CD4-positive, alpha-beta T cell treated with Interleukin-15 for 1 hour (primary cell): ENCODE measurements around the gene PPP1R27.

Experiments
- DNase-seq: peaks from one replicate; pipeline ENCODE4 v3.0.0-alpha.2; 2020

Gene PPP1R27, protein sequence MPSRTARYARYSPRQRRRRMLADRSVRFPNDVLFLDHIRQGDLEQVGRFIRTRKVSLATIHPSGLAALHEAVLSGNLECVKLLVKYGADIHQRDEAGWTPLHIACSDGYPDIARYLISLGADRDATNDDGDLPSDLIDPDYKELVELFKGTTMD

DNA sequence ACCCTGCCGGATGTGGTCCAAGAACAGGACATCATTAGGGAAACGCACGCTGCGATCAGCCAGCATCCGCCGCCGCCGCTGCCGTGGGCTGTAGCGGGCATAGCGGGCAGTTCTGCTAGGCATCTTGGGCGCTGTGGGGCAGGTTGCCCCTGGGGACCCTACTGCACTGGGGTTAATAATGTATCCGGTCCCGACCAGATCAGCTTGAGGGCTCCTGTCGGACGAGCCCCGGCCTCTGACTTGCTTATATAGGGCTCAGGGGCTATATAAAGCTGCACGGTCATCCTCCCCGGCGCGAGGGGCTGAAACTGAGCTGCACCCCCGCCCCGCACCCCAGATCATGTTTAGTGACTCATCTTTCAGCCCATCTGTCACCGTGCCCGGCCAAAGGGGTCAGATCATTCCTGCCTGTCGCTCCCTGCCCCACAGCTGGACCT is at the start of gene PPP1R27:
PPP1R27 (minus strand) TSS at position 220 of the 437 bp plus-strand sequence; CDS start at position 123, 97 bp downstream.
- no peak for DNase-seq

DNA sequence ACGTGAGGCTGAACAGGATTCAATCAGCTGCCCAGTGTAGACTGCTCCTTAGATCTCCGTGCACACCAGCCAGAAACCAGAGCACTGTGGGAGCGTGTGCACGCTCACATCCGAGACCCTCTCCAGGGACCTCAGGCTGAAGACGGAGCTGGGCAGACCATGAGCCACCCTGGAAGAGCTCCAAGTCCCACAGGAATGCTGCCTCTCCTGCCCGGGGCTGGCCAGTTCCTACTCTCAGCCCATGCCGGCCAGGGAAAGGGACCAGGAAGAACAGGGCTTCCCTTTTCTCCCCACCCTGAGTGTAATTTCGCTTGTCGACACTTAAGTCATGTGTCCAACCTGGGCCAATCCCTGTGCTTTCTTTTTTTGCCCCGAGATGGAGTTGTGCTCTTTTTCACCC is 49.7 kb upstream of the PPP1R27 start:
- DNase-seq: no peak

- DNase-seq: no peak
Observed at GRCh38 chr17:81879121-81879520, 44.3 kb upstream of the PPP1R27 start.

DNA sequence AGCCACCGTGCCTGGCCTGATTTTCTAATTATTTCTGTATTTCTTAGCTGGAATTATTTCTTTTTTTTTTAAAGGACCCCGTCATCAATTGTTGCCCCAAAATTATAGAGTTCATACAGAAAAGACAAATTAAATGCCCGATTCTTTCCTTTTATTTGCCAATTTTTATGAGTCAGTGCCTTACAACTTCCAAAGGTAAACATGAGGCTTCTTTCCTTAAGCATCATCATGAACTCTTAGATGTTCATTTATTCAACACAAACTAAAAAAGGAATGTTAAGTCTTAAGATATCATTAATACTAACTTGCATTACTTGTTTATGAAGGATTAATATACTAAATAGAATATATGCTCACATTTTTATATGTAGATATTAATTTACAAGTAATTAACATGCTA is 43.4 kb upstream of the PPP1R27 start:
- DNase-seq: no peak

DNA sequence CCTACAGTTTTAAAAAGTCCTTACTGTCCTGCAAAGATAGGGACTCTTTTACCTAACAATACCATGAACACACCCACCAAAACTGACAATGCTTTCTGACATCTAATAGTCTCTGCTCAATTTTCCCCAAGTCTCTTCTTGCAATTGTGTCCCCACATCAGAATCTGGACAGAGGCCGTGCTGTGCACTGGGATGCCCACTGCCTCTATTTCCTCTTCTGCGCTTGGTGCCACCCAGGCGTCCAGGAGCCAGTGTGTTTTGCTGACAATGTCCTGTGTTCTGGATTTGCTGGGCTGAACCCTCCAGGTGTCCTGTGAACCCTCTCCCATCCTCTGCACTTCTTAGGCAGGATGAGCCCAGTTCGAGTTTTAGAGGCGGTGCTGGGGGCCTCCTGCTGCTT is 42.7 kb upstream of the PPP1R27 start:
- DNase-seq: no peak

DNA sequence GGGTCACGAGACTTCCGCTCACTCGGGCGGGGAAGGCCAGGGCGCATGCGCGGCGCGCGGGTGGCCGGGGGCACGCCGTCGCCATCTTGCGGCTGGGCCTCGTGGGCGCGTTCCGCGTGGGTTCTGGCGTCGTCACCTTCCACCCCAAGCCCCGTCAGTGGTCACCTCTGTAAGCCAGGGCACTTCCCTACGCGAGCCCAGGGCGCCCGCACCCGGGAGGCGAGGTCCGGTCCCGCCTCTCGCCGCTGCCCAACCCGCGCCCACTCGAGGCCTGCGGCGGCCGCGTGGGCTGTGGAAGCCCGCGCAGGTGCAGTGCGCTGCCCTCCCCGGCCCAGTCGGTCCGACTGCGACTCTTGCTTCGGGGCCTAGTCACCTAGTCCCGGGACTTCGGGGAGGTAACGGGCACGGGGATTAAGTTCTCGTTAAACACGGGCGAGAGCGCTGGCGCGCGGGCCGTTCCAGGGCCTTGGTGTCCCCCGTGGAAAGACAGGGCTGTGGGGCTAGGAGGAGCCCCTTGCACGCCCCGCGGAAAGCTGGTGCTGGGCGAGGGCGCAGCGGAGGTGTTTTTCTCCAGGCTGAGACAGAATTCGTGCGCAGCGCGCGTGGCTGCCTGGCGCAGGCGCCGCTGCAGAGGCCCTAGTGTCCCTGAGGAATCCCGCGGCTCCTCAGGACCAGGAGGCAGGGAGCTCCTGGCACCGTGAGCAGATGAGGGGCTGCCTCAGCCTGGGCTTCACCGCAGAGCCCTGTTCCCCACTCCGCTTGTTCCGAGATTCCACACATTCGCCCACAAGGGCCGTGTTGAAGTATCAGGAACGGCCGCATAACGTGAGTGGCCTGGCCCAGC is 36.8 kb upstream of the PPP1R27 start:
- peak; percentile 95 for DNase-seq

DNA sequence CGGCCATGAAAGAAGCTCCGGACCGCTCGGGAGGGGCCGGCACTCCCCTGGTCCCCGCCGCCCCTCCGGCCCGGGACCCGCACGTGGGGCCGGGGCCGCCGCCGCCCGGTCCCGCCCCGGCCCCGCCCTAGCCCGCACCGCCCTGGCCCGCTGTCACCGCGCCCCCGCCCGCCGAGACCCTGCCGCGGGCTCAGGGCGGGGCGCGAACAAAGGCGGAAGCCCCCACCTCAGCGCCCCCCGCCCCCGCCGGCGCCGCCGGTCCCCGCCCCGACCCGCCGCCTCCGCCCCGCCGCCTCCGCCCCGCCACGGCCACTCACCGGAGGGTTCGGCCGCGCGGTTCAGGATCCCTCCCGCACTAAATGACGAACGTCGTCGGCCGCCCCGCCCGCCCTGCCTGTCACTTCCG is 36.1 kb upstream of the PPP1R27 start, which contains the start of gene ARHGDIA:
ARHGDIA (minus strand) TSS at position 357 of the 406 bp plus-strand sequence. CDS start 1,407 bp downstream, outside the sequence.
- no peak for DNase-seq

DNA sequence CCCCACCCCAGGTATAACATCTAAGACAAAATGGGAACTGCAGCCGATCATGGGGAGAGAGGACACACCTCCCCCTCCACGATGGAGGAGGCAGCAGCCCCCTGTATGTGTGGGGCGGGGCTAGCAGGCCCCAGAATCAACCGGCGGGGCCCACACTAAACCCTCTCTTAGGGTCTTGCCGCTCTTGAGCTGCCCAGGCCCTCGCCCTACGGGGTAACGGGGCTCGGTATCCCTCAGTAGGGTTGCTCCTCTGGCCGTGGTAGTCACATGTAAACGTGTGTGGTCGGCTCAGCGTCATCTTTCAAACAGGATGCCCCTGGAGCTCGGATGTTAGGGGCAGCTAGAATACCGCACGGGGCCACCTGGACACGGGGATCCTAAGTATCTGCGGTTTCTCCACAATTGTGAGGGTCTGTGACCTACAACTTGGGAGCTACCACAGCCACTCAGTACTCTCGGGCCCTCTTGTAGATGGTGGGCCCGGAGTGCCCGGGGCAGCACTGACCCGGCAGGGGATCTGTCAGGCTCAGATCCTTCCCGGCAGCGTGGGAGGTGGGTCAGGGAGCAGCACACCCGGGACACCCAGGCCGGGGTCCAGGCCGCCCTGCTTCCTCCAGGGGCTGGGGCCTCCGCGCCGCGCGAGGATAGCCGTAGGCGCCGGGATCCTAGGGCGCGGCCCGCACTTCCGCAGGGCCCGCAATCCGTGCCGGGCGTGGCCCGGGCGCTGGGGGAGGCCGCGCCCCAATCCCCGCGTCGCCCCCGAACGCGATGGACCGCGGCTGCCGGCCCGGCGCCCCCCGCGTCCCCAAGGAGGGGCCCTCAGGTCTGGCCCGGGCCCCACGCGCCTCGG is 35.5 kb upstream of the PPP1R27 start:
- DNase-seq: peak; percentile 38

- DNase-seq: no peak
Observed at GRCh38 chr17:81869221-81870130, 34.6 kb upstream of the PPP1R27 start.

DNA sequence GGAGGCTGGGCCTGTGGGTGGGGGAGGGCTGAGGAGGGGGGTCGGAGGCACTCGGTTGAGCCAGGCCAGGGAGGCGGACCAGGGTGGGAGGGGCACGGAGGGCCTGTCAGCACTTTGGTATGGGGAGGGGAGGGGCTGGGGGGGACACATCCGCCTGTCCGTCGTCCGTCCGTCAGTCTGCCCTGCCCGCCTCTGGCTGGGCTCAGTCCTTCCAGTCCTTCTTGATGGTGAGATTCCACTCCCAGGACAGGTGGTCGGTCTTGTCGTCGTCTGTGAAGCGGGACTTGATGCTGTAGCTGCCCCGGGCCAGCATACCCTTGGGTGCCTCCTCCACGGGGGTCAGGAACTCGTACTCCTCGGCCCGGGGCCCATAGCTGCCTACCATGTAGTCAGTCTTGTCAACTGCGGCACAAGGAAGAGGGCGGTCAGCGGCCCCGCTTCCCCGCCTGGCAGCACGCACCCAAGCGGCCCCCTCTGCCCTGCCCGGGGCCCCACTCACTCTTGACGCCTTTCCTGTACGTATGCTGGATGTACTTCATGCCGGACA is 33.9 kb upstream of the PPP1R27 start:
- no peak for DNase-seq

DNA sequence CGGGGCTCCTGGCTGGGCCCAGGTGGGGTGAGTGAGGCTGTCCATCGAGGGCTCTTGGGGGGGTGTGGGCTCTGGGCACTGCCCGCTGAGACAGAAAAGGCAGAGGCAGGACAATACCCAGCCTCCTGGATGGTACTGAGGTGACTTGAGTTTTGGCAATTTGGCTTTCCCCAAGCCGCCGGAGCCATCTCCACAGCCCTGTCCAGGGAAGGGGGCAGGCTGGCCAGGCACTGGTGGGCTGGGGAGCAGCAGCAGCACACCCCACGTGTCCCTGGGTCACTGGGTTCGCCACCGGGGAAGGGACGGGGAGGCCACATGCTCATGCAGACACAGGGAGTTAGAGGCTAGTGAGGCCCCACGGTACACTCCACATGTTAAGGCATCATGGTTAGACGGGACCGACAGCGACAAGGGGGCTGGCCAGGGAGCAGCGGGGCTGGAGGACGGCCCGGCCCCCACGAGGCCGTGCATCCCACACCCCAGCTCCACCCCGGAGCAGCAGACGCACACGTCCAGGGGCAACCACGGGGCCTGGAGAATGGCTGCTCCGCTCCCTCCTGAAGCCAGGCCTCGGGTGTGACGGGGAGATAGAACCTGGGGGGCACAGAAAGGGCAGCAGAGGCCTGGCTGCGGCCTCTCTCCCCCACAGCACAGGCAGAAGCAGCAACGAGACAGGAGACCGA is 33.3 kb upstream of the PPP1R27 start:
- no peak for DNase-seq

GRCh38 chr17:81867170-81867990 is 32.5 kb upstream of the PPP1R27 start:
- no peak for DNase-seq

GRCh38 chr17:81866440-81867169 is 31.8 kb upstream of the PPP1R27 start:
- DNase-seq: no peak

DNA sequence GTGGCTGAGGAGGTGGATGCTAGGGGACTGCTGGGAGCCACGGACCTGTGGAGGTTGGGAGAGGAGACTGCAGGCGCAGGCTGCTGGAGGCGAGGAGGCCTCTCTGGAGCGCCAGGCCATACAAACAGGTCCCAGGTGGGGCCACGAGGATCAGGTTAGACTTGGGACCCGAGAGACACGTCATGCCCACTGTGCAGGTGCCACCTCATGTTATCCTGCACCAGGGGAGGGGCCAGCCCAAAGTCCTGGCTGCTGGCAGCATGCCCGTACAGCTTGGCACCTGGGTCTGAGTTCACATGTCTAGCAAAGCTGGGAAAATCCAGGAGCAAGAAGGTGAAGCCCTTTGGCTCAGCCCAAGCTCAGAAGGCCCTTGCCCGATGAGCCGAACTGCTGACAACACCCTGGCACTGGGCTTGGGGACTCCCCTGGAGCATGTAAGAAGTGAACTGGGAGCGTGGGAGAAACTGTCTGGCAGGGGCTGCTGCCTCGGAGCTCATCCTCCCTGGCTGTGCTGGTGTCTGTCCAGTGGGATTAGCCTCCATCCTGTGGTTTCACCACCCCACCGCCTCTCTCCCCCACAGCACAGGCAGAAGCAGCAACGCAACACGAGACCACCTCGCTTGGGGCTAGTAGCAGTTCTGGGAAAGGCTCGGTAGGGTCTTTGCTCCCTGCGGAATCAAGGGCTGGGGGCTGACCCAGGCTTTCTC is 31.0 kb upstream of the PPP1R27 start:
- DNase-seq: no peak

DNA sequence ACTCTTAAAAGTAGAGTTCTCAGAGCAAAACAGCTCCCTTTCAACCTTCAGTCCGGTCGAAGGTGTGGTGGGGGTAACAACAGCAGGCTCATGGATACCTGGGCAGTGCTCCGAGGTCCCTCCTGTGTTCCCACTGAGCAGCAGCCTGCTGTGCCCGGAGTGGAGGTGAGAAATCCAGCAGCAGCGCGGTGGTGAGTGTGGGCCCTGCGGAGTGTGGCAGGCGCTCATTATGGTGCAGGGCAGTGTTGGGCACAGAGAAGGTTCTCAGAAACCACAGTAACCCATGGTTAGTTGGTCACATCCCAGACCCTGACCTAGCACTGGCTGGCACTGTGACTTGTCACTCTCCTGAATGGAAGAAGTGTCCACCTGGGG is 30.5 kb upstream of the PPP1R27 start:
- DNase-seq: no peak

- DNase-seq: no peak
Observed at GRCh38 chr17:81863833-81864768, 29.3 kb upstream of the PPP1R27 start.

DNA sequence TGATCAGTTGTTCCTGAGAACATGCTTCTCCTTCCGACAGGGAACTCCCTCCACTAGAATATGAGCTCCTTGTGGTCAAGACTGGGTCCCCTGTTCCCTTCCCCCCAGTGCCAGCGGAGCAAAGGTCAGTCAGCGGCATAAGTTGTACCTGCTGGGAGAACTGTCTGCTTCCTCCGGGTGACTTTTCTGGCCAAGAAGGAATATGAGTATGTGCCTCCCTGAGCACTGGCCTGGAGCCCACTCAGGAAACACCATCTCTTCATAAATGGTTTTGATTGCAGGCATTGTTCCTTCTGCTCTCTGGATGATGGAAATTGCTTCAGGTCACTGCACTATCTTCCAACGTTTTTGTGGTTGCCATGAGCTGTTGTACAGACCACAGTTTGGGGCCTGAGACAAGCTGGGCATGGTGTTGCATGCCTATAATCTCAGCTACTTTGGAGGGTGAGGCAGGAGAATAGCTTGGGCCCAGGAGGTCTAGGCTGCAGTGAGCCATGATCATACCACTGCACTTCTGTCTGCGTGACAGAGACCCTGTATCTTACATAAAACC is 28.3 kb upstream of the PPP1R27 start:
- DNase-seq: no peak
